HepG2 (cell line): ENCODE measurements around the gene MGAT2. TPM values are rescaled to one million over a fixed set of nuclear protein-coding genes. Genes with fewer than 3 reads are reported as not detected.
A peak's percentile ranks its signal among the peaks of the same experiment; 100 is the strongest.

Source experiments
- FOSL2 ChIP-seq: sonication (generic); formaldehyde crosslinking; IDR thresholded peaks from 2 replicates; pipeline ENCODE4 v1.4.0; 2020; ENCODE audit warnings: missing genetic modification reagents
- GLI4 ChIP-seq: sonication (generic); formaldehyde crosslinking; IDR thresholded peaks from 2 replicates; pipeline ENCODE4 v1.5.1; 2020; ENCODE audit warnings: missing genetic modification reagents, mild to moderate bottlenecking, moderate library complexity, borderline replicate concordance
- HDAC6 ChIP-seq: fragments of 200-600 bp; sonication (generic); IDR thresholded peaks from 2 replicates; pipeline ENCODE4 v1.7.0; 2017; ENCODE audit warnings: mild to moderate bottlenecking, antibody characterized with exemption, low read length, low read depth
- HMGXB3 ChIP-seq: sonication (generic); formaldehyde crosslinking; IDR thresholded peaks from 2 replicates; pipeline ENCODE4 v1.4.0; 2020; ENCODE audit warnings: missing genetic modification reagents, borderline replicate concordance
- HNF4G ChIP-seq, 2 experiments: sonication (generic) in 1 of 2; formaldehyde crosslinking in 1 of 2; IDR thresholded peaks; 2 replicates each; pipeline versions ENCODE4 v1.4.0 to v1.6.1; 2011 to 2020; ENCODE audit warnings: borderline replicate concordance in 2 of 2, low read depth in 2 of 2, mild to moderate bottlenecking in 2 of 2, low read length in 1 of 2, missing genetic modification reagents in 1 of 2, moderate library complexity in 1 of 2
- IKZF4 ChIP-seq: sonication (generic); formaldehyde crosslinking; IDR thresholded peaks from 2 replicates; pipeline ENCODE4 v1.5.1; 2020; ENCODE audit warnings: borderline replicate concordance, mild to moderate bottlenecking, low read depth, missing genetic modification reagents; ENCODE audit errors: not compliant biosample characterization
- NR2F6 ChIP-seq, 2 experiments: IDR thresholded peaks; 2 replicates each; pipeline ENCODE4 v1.6.1; 2016; ENCODE audit warnings: antibody characterized with exemption in 1 of 2, mild to moderate bottlenecking in 1 of 2
- RXRA ChIP-seq: sonication (generic); formaldehyde crosslinking; IDR thresholded peaks from 2 replicates; pipeline ENCODE4 v1.5.1; 2020; ENCODE audit warnings: missing genetic modification reagents
- SIN3B ChIP-seq: fragments of 150-350 bp; IDR thresholded peaks from 2 replicates; pipeline ENCODE4 v1.6.1; 2014; ENCODE audit warnings: low read length
- TFDP1 ChIP-seq: IDR thresholded peaks from 2 replicates; pipeline ENCODE4 v1.6.1; 2016; ENCODE audit warnings: missing compliant biosample characterization, missing genetic modification reagents, borderline replicate concordance
- ZFP1 ChIP-seq: IDR thresholded peaks from 2 replicates; pipeline ENCODE4 v1.6.1; 2016
- ZFYVE20 ChIP-seq: sonication (generic); formaldehyde crosslinking; IDR thresholded peaks from 2 replicates; pipeline ENCODE4 v1.8.0; 2023; ENCODE audit warnings: low read depth, mild to moderate bottlenecking, moderate library complexity, missing genetic modification reagents, borderline replicate concordance
- ZNF263 ChIP-seq: sonication (generic); formaldehyde crosslinking; IDR thresholded peaks from 2 replicates; pipeline ENCODE4 v1.4.0; 2020; ENCODE audit warnings: missing genetic modification reagents
- ZNF292 ChIP-seq: sonication (generic); formaldehyde crosslinking; IDR thresholded peaks from 2 replicates; pipeline ENCODE4 v1.8.1; 2022; ENCODE audit warnings: mild to moderate bottlenecking, low read depth, missing genetic modification reagents, borderline replicate concordance
- ZNF557 ChIP-seq: sonication (generic); formaldehyde crosslinking; IDR thresholded peaks from 2 replicates; pipeline ENCODE4 v1.4.0; 2020; ENCODE audit warnings: missing genetic modification reagents
- ZNF775 ChIP-seq: sonication (generic); formaldehyde crosslinking; IDR thresholded peaks from 2 replicates; pipeline ENCODE4 v1.4.0; 2020; ENCODE audit warnings: missing genetic modification reagents, mild to moderate bottlenecking, moderate library complexity, borderline replicate concordance
- polyA plus RNA-seq, 8 experiments: library from polyadenylated mRNA; depleted of rRNA in 3 of 8; stranded (reverse) in 7 of 8; unstranded in 1 of 8; fragments of >200 nt; fragmentation: Illumina TruSeq in 4 of 8; extraction: Trizol in 4 of 8; gene quantifications; 2 replicates each; pipeline versions ENCODE4 v1.2.1 to v1.2.3, GENCODE V29; 2011 to 2016; ENCODE audit warnings: low read depth in 4 of 8, missing spikeins in 1 of 8, mixed read lengths in 1 of 8; ENCODE audit not compliant: insufficient read depth in 1 of 8
- total RNA-seq, 5 experiments: library from RNA; depleted of rRNA; stranded (reverse); fragments of >200 nt; fragmentation: Illumina TruSeq; extraction: Trizol; gene quantifications; 2 replicates each; pipeline ENCODE4 v1.2.3, GENCODE V29; 2016; ENCODE audit warnings: low read depth in 1 of 5
- TF ChIP-seq, protein P1 (sequence below): sonication (generic); formaldehyde crosslinking; IDR thresholded peaks from 2 replicates; pipeline ENCODE4 v1.5.1; 2020; ENCODE audit warnings: missing genetic modification reagents, mild to moderate bottlenecking, borderline replicate concordance
- TF ChIP-seq, protein P2 (sequence below): sonication (generic); formaldehyde crosslinking; IDR thresholded peaks from 2 replicates; pipeline ENCODE4 v1.5.0; 2020; ENCODE audit warnings: missing genetic modification reagents
- TF ChIP-seq, protein P3 (sequence below): sonication (generic); formaldehyde crosslinking; conservative IDR thresholded peaks from 2 replicates; pipeline ENCODE4 v1.8.1; 2023; ENCODE audit warnings: missing genetic modification reagents

MGAT2 gene
- total and polyA plus RNA-seq, 2 of the 13 experiments (the other 11 are each of a cell fraction or from before 2014, with no cell fraction given) = 12.9 to 51.9 TPM

- TF ChIP-seq HNF4G (IDR thresholded peaks at IDR 0.05; ENCODE audit: borderline replicate concordance, low read depth, low read length) = no peak
- no peak for TF ChIP-seq HNF4G (CRISPR knock-in tag; IDR thresholded peaks at IDR 0.05; ENCODE audit: borderline replicate concordance, low read depth)
- no peak for TF ChIP-seq GLI4 (CRISPR knock-in tag)
- no peak for TF ChIP-seq HDAC6
- TF ChIP-seq ZFYVE20 (CRISPR knock-in tag) = no peak
- no peak for TF ChIP-seq FOSL2 (CRISPR knock-in tag)
- TF ChIP-seq RXRA = no peak; the same call in 1 of the 2 replicates
- TF ChIP-seq, protein P1, sequence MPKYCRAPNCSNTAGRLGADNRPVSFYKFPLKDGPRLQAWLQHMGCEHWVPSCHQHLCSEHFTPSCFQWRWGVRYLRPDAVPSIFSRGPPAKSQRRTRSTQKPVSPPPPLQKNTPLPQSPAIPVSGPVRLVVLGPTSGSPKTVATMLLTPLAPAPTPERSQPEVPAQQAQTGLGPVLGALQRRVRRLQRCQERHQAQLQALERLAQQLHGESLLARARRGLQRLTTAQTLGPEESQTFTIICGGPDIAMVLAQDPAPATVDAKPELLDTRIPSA (CRISPR knock-in tag) = no peak
- no peak for TF ChIP-seq ZNF775 (CRISPR knock-in tag)
- no peak for TF ChIP-seq SIN3B
- TF ChIP-seq ZNF292 (CRISPR knock-in tag) = no peak
- 0 out of 2 replicates have a peak, but pooled peaks have one; percentile 46 for TF ChIP-seq ZFP1 (CRISPR knock-in tag)
- no peak for TF ChIP-seq IKZF4 (CRISPR knock-in tag)
- TF ChIP-seq, protein P2, sequence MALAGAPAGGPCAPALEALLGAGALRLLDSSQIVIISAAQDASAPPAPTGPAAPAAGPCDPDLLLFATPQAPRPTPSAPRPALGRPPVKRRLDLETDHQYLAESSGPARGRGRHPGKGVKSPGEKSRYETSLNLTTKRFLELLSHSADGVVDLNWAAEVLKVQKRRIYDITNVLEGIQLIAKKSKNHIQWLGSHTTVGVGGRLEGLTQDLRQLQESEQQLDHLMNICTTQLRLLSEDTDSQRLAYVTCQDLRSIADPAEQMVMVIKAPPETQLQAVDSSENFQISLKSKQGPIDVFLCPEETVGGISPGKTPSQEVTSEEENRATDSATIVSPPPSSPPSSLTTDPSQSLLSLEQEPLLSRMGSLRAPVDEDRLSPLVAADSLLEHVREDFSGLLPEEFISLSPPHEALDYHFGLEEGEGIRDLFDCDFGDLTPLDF (CRISPR knock-in tag) = no peak
- 0 out of 2 replicates have a peak, but pooled peaks have one; percentile 63 for TF ChIP-seq ZNF557
- TF ChIP-seq, protein P3, sequence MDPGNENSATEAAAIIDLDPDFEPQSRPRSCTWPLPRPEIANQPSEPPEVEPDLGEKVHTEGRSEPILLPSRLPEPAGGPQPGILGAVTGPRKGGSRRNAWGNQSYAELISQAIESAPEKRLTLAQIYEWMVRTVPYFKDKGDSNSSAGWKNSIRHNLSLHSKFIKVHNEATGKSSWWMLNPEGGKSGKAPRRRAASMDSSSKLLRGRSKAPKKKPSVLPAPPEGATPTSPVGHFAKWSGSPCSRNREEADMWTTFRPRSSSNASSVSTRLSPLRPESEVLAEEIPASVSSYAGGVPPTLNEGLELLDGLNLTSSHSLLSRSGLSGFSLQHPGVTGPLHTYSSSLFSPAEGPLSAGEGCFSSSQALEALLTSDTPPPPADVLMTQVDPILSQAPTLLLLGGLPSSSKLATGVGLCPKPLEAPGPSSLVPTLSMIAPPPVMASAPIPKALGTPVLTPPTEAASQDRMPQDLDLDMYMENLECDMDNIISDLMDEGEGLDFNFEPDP = no peak
- TF ChIP-seq NR2F6 (IDR thresholded peaks at IDR 0.05) = peak; percentile 47
- TF ChIP-seq NR2F6 (CRISPR knock-in tag; IDR thresholded peaks at IDR 0.05) = peak; percentile 44; the same call in 1 of the 2 replicates
- no peak for TF ChIP-seq TFDP1
- no peak for TF ChIP-seq ZNF263
- no peak for TF ChIP-seq HMGXB3 (CRISPR knock-in tag)
Measured at GRCh38 chr14:49586673-49587460, 33.7 kb upstream of the MGAT2 start (continued).
